Umbilical cord (tissue), 2 donors: ENCODE data around the gene CYP27B1. TPM values are rescaled to one million over a fixed set of nuclear protein-coding genes. Genes with fewer than 3 reads are reported as not detected.

ENCODE experiments used
- DNase-seq: peaks from one replicate; pipeline ENCODE4 v3.0.0-alpha.2; 2015; ENCODE audit warnings: low spot score
- total RNA-seq: library from RNA; depleted of rRNA; stranded (reverse); fragments of >200 nt; gene quantifications from one replicate; pipeline ENCODE4 v1.2.3, GENCODE V29; 2014; ENCODE audit warnings: low replicate concordance; ENCODE audit not compliant: insufficient read depth

Gene CYP27B1
- total RNA-seq: not detected

GRCh38 chr12:57766464-57767304 is at the start of gene CYP27B1:
Gene CYP27B1 (minus strand): TSS chr12:57767078. CDS start chr12:57767041, 37 bp downstream.
- peak; percentile 9 for DNase-seq

- DNase-seq: no peak
Measured at GRCh38 chr12:57816001-57816854, 49.4 kb upstream of the CYP27B1 start.

- DNase-seq: no peak
Measured at GRCh38 chr12:57815177-57816000, 48.5 kb upstream of the CYP27B1 start.

GRCh38 chr12:57813971-57814772 is 47.3 kb upstream of the CYP27B1 start:
- DNase-seq: no peak

GRCh38 chr12:57813111-57813970 is 46.5 kb upstream of the CYP27B1 start:
- no peak for DNase-seq

- no peak for DNase-seq
Measured at GRCh38 chr12:57811028-57811755, 44.3 kb upstream of the CYP27B1 start.

- DNase-seq: no peak
Measured at GRCh38 chr12:57810450-57810849, 43.6 kb upstream of the CYP27B1 start.

GRCh38 chr12:57809425-57809824 is 42.5 kb upstream of the CYP27B1 start:
- DNase-seq: no peak

- DNase-seq: no peak
Measured at GRCh38 chr12:57808351-57808750, 41.5 kb upstream of the CYP27B1 start.

- no peak for DNase-seq
Measured at GRCh38 chr12:57807285-57807684, 40.4 kb upstream of the CYP27B1 start.

- no peak for DNase-seq
Measured at GRCh38 chr12:57806677-57807076, 39.8 kb upstream of the CYP27B1 start.

- peak; percentile 43 for DNase-seq
Measured at GRCh38 chr12:57803319-57803893, 36.5 kb upstream of the CYP27B1 start.

- no peak for DNase-seq
Measured at GRCh38 chr12:57802607-57803006, 35.7 kb upstream of the CYP27B1 start.

- no peak for DNase-seq
Measured at GRCh38 chr12:57800965-57801364, 34.1 kb upstream of the CYP27B1 start.

- DNase-seq: no peak
Measured at GRCh38 chr12:57797933-57798332, 31.1 kb upstream of the CYP27B1 start.

GRCh38 chr12:57796996-57797395 is 30.1 kb upstream of the CYP27B1 start:
- DNase-seq: no peak

- no peak for DNase-seq
Measured at GRCh38 chr12:57795354-57795753, 28.5 kb upstream of the CYP27B1 start.

GRCh38 chr12:57793920-57794319 is 27.0 kb upstream of the CYP27B1 start:
- no peak for DNase-seq

- DNase-seq: no peak
Measured at GRCh38 chr12:57783861-57784260, 17.0 kb upstream of the CYP27B1 start.
